ES-I3 (cell line): ENCODE measurements around the gene PSG2.
"Not testable (repeated sequence)": the region's sequence is repeated elsewhere in the genome, so short reads cannot be mapped to it uniquely, and the experiment has no call there.

ENCODE experiments used
- H3K36me3 ChIP-seq: 2 replicates; pipeline ENCODE4 v1.6.1; 2013; ENCODE audit warnings: mild to moderate bottlenecking, low read length, control low read depth, moderate library complexity; ENCODE audit not compliant: insufficient read depth
- H3K4me1 ChIP-seq: 2 replicates; pipeline ENCODE4 v1.6.1; 2013; ENCODE audit warnings: mild to moderate bottlenecking, control low read depth, low read length; ENCODE audit not compliant: insufficient read depth
- H3K9ac ChIP-seq: 2 replicates; pipeline ENCODE4 v1.6.1; 2013; ENCODE audit warnings: low read depth, mild to moderate bottlenecking, low read length, moderate library complexity
- H3K9me3 ChIP-seq: 2 replicates; pipeline ENCODE4 v1.6.1; 2013; ENCODE audit warnings: mild to moderate bottlenecking, low read length, moderate library complexity; ENCODE audit not compliant: control insufficient read depth, insufficient read depth

The PSG2 gene

GRCh38 chr19:43101950-43102349 lies 19.4 kb upstream of the PSG2 start:
- Histone ChIP-seq H3K36me3 (no peaks in the 10 kb centered on the region), H3K4me1 (no peaks in the 10 kb centered on the region), H3K9ac (no peak overlapping the region), H3K9me3 (peaks cover 3% of the 10 kb centered on the region; the same call in 1 of the 2 replicates)

- not testable (repeated sequence) for H3K9ac ChIP-seq, H3K4me1 ChIP-seq, H3K9me3 ChIP-seq, H3K36me3 ChIP-seq
These were observed 15.9 kb upstream of the PSG2 start for GRCh38 chr19:43098416-43098815.

DNA sequence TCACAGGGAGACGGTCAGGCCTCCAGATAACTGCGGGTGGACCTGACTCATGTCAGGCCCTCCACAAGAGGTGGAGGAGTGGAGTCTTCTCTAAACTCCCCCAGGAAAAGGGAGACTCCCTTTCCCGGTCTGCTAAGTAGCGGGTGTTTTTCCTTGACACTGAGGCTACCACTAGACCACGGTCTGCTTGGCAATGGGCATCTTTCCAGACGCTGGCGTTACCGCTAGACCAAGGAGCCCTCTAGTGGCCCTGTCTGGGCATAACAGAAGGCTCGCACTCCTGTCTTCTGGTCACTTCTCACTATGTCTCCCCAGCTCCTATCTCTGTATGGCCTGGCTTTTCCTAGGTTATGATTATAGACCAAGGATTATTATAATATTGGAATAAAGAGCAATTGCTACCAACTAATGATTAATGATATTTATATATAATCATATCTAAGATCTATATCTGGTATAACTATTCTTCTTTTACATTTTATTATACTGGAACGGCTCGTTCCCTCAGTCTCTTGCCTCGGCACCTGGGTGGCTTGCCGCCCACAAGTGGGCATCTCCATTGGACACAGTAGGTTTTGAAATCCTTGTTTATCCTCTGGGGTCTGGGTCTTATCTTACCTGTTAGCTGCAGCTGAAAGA lies 5.3 kb upstream of the PSG2 start:
- H3K4me1 ChIP-seq, H3K9ac ChIP-seq, H3K9me3 ChIP-seq, H3K36me3 ChIP-seq: not testable (repeated sequence)

DNA sequence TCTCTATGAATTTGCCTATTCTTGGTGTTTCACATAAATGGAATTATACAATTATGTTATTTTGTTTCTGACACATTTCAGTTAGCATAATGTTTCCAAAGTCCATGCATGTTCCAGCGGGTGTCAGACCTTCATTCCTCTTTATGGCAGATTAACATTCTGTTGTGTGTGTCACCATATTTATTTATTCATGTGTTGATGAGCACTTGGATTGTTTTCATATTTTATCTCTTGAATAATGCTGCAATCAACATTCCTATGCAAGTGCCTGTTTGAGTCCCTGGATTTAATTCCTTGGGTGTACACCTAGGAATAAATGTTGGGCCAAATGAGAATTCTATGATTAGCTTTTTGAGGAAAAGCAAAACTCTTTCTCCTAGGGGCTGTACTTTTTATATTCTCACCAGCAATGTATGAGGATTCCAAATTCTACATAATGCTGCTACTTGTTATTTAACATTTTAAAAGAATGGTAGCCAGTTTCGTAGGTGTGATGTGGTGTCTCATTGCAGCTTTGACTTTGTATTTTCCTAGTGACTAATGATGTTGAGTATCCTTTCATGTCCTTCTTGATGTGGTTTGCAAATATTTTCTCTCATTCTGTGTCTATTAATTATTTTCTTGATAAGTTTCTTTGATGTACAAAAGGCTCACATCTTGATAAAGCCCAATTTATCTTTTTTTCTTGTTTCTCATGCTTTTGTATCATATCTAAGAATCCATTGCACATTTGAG lies 3.5 kb upstream of the PSG2 start:
- not testable (repeated sequence) for H3K9me3 ChIP-seq, H3K36me3 ChIP-seq, H3K4me1 ChIP-seq, H3K9ac ChIP-seq

- not testable (repeated sequence) for H3K4me1 ChIP-seq
These were observed 1.8 kb upstream of the PSG2 start for GRCh38 chr19:43084196-43084832.

GRCh38 chr19:43083721-43084120 lies 1.2 kb upstream of the PSG2 start:
- H3K36me3 ChIP-seq, H3K4me1 ChIP-seq: not testable (repeated sequence)

More at GRCh38 chr19:43084196-43084832, 1.8 kb upstream of the PSG2 start:
- not testable (repeated sequence) for H3K9ac ChIP-seq, H3K9me3 ChIP-seq, H3K36me3 ChIP-seq

GRCh38 chr19:43078311-43078710 lies 4.2 kb downstream of the PSG2 start:
- no peaks in the 10 kb centered on the region for H3K9me3 ChIP-seq
- no peak overlapping the region for H3K9ac ChIP-seq
- H3K36me3 ChIP-seq, result no peaks in the 10 kb centered on the region
- no peaks in the 10 kb centered on the region for H3K4me1 ChIP-seq

More at GRCh38 chr19:43083721-43084120, 1.2 kb upstream of the PSG2 start:
- not testable (repeated sequence) for H3K9ac ChIP-seq, H3K9me3 ChIP-seq

DNA sequence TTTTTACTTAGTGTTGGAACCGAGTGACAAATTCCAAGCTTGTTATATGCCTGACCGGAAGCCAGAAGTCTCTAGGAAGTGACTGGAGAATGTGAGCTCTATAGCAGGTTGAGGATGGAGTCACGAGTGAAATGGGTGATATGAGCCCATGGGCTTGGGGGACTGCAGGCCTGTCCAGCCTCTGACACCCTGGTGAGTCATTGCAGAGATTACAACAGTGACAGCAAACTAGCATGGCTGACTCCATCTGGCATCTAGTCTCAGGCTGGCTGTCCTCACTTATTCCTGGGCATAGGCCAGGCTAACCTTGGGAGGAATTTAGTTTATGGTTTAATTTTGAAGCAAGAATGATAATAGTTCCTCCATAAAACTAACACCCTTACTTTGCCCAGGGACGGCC lies 4.6 kb downstream of the PSG2 start:
- H3K9me3 ChIP-seq, H3K4me1 ChIP-seq, H3K36me3 ChIP-seq, H3K9ac ChIP-seq: not testable (repeated sequence)

GRCh38 chr19:43062418-43062817 lies 20.1 kb downstream of the PSG2 start:
- H3K9ac ChIP-seq, H3K9me3 ChIP-seq, H3K4me1 ChIP-seq, H3K36me3 ChIP-seq: not testable (repeated sequence)

DNA sequence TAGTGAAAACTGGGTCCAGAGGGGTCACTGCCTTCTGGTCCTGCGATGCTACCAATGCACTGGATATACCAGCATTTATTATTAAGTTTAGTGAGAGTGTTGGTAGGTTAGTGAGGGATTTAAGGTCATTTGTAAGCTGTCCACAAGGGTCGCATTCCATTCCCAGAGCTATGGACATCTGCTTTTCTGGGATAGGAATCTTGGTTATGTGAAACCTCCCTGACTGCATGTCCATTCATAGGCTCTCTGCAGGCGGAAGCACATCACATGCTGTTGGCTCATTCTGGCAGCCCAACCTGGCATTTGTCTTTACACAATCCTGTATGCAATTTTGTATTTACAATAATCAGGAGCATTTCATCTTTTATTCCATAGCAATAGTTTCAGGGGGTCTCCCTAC lies 21.2 kb downstream of the PSG2 start:
- not testable (repeated sequence) for H3K9me3 ChIP-seq, H3K4me1 ChIP-seq, H3K36me3 ChIP-seq, H3K9ac ChIP-seq

GRCh38 chr19:43060254-43060653 lies 22.2 kb downstream of the PSG2 start:
- not testable (repeated sequence) for H3K36me3 ChIP-seq, H3K9me3 ChIP-seq, H3K9ac ChIP-seq, H3K4me1 ChIP-seq

GRCh38 chr19:43059482-43059881 lies 23.0 kb downstream of the PSG2 start:
- H3K9me3 ChIP-seq, H3K4me1 ChIP-seq, H3K36me3 ChIP-seq, H3K9ac ChIP-seq: not testable (repeated sequence)

GRCh38 chr19:43058440-43058839 lies 24.1 kb downstream of the PSG2 start:
- not testable (repeated sequence) for H3K36me3 ChIP-seq, H3K9me3 ChIP-seq, H3K9ac ChIP-seq, H3K4me1 ChIP-seq

DNA sequence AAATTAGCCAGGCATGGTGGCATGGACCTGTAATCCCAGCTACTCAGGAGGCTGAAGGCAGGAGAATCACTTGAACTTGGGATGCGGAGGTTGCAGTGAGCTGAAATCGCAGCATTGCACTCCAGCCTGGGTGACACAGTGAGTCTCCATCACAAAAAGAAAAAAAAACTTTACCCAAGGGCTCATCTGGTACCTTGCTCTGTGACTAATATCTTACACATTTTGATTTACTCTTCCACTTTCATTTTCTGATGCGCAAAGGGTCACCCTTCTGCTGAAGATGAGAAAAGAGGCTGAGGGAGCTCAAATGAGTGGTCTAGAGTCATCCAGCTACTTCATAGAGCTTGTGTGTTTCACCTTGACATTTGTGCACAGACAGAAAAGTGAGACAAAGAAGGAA lies 34.5 kb downstream of the PSG2 start:
- not testable (repeated sequence) for H3K36me3 ChIP-seq, H3K9ac ChIP-seq, H3K4me1 ChIP-seq, H3K9me3 ChIP-seq

DNA sequence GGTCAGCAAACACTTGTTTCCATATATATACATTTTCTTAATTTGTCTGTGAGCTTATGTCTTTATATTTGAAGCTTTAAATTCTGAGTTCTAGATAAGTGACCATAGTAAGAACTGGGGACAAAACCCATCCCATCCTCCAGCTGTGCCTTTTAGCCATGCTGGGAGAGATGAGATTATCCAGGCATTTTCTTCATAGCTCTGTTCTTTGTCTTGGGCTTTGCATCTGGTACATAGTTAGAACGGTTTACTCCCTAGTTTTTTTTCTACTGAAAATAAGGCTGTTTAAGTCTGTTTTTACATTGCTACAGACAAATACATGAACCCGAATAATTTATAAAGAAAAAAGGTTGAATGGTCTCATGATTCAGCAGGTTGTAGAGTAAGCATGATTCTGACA lies 35.9 kb downstream of the PSG2 start:
- H3K9ac ChIP-seq, H3K4me1 ChIP-seq, H3K36me3 ChIP-seq, H3K9me3 ChIP-seq: not testable (repeated sequence)
